Measurements from ENCODE around the gene ERBB4. TPM values are rescaled to one million over a fixed set of nuclear protein-coding genes. Genes with fewer than 3 reads are reported as not detected.

The ERBB4 gene
- total and polyA plus RNA-seq, 9 donors = 0.08 to 22.3 (median 1.2) TPM

GRCh38 chr2:211623096-211623495 is 915.5 kb downstream of the ERBB4 start:
- no peaks in the 10 kb centered on the region for H3K27me3 ChIP-seq
- H3K27ac ChIP-seq = no peak overlapping the region
- no peak for DNase-seq
- H3K9me3 ChIP-seq = no peaks in the 10 kb centered on the region
- no peaks in the 10 kb centered on the region for H3K36me3 ChIP-seq
- H3K4me3 ChIP-seq = no peak overlapping the region
- intact Hi-C loops (cut with DNase I) = no loop called here
- no peaks in the 10 kb centered on the region for H3K4me1 ChIP-seq (ENCODE audit: insufficient read depth)
- no peak for TF ChIP-seq CTCF (IDR thresholded peaks at IDR 0.05)
- TF ChIP-seq EP300 (IDR thresholded peaks at IDR 0.05) = no peak
- no peak for TF ChIP-seq POLR2A (IDR thresholded peaks at IDR 0.05)

GRCh38 chr2:211620986-211621385 is 917.6 kb downstream of the ERBB4 start:
- Histone ChIP-seq H3K4me1 (ENCODE audit: insufficient read depth) (no peaks in the 10 kb centered on the region), H3K9me3 (no peaks in the 10 kb centered on the region), H3K27ac (no peak overlapping the region), H3K27me3 (no peaks in the 10 kb centered on the region), H3K4me3 (no peak overlapping the region), H3K36me3 (no peaks in the 10 kb centered on the region)
- TF ChIP-seq POLR2A (IDR thresholded peaks at IDR 0.05) (no peak), EP300 (IDR thresholded peaks at IDR 0.05) (no peak), CTCF (IDR thresholded peaks at IDR 0.05) (no peak)
- 85 to 94% (median 85%) methylated on average over 1 of the region's 1 CpG for WGBS, 3 donors
- no peak for DNase-seq
- intact Hi-C loops (cut with DNase I) = no loop called here

- intact Hi-C loops (cut with DNase I) = no loop called here
- Histone ChIP-seq H3K9me3 (no peaks in the 10 kb centered on the region), H3K4me1 (ENCODE audit: insufficient read depth) (no peaks in the 10 kb centered on the region), H3K36me3 (no peaks in the 10 kb centered on the region), H3K27me3 (no peaks in the 10 kb centered on the region), H3K4me3 (no peak overlapping the region), H3K27ac (no peak overlapping the region)
- TF ChIP-seq POLR2A (IDR thresholded peaks at IDR 0.05) = no peak
- no peak for TF ChIP-seq EP300 (IDR thresholded peaks at IDR 0.05)
- no peak for DNase-seq
- 41 to 68% (median 51%) methylated on average over 2 of the region's 2 CpGs for WGBS, 3 donors
These were observed 920.8 kb downstream of the ERBB4 start for GRCh38 chr2:211617803-211618202.

- H3K27me3 ChIP-seq = no peaks in the 10 kb centered on the region
- no peak overlapping the region for H3K4me3 ChIP-seq
- H3K4me1 ChIP-seq (ENCODE audit: insufficient read depth) = no peaks in the 10 kb centered on the region
- H3K9me3 ChIP-seq = no peaks in the 10 kb centered on the region
- no peak overlapping the region for H3K27ac ChIP-seq
- 63 to 69% (median 65%) methylated on average over 2 of the region's 2 CpGs for WGBS, 3 donors
- TF ChIP-seq POLR2A (IDR thresholded peaks at IDR 0.05) (no peak), EP300 (IDR thresholded peaks at IDR 0.05) (no peak), CTCF (IDR thresholded peaks at IDR 0.05) (no peak)
- intact Hi-C loops (cut with DNase I) = no loop called here
- H3K36me3 ChIP-seq = no peaks in the 10 kb centered on the region
- DNase-seq = no peak
These were observed 927.0 kb downstream of the ERBB4 start for GRCh38 chr2:211611621-211612020.

GRCh38 chr2:211611061-211611518 is 927.5 kb downstream of the ERBB4 start:
- WGBS, 3 donors = 85 to 89% (median 88%) methylated on average over 6 of the region's 6 CpGs
- no peak overlapping the region for H3K4me3 ChIP-seq
- H3K27ac ChIP-seq = no peak overlapping the region
- H3K4me1 ChIP-seq (ENCODE audit: insufficient read depth) = no peaks in the 10 kb centered on the region
- DNase-seq = no peak
- H3K27me3 ChIP-seq = no peaks in the 10 kb centered on the region
- no peaks in the 10 kb centered on the region for H3K9me3 ChIP-seq
- TF ChIP-seq CTCF (IDR thresholded peaks at IDR 0.05) (no peak), EP300 (IDR thresholded peaks at IDR 0.05) (no peak), POLR2A (IDR thresholded peaks at IDR 0.05) (no peak)
- H3K36me3 ChIP-seq = no peaks in the 10 kb centered on the region
- intact Hi-C loops (cut with DNase I) = no loop called here

Data from ovary (tissue), 9 donors.